H9 (cell line): ENCODE results near the gene LEKR1. TPM values are rescaled to one million over a fixed set of nuclear protein-coding genes. Genes with fewer than 3 reads are reported as not detected.

Experiments used
- DNase-seq: peaks from one replicate; pipeline ENCODE4 v3.0.0-alpha.2; 2017
- H2AFZ ChIP-seq: one replicate; pipeline ENCODE4 v1.6.1; 2013; ENCODE audit warnings: mild to moderate bottlenecking, low read length, control low read depth, moderate library complexity
- H2AK5ac ChIP-seq: 2 replicates; pipeline ENCODE4 v1.6.1; 2013; ENCODE audit warnings: low read length, control low read depth, mixed read lengths; ENCODE audit not compliant: insufficient read length
- H2BK120ac ChIP-seq: one replicate; pipeline ENCODE4 v1.6.1; 2013; ENCODE audit warnings: low read depth, mild to moderate bottlenecking, low read length, control low read depth, inconsistent platforms; ENCODE audit not compliant: poor library complexity, severe bottlenecking
- H2BK12ac ChIP-seq: 2 replicates; pipeline ENCODE4 v1.6.1; 2013; ENCODE audit warnings: low read length, control low read depth, mixed read lengths, low read depth; ENCODE audit not compliant: insufficient read length
- H2BK15ac ChIP-seq: 2 replicates; pipeline ENCODE4 v1.6.1; 2013; ENCODE audit warnings: low read depth, low read length, control low read depth
- H2BK20ac ChIP-seq: one replicate; pipeline ENCODE4 v1.6.1; 2013; ENCODE audit warnings: low read depth, mild to moderate bottlenecking, low read length, control low read depth, inconsistent platforms; ENCODE audit not compliant: poor library complexity, severe bottlenecking
- H2BK5ac ChIP-seq: 2 replicates; pipeline ENCODE4 v1.6.1; 2013; ENCODE audit warnings: low read length, control low read depth, mixed read lengths; ENCODE audit not compliant: insufficient read length
- H3K14ac ChIP-seq: 2 replicates; pipeline ENCODE4 v1.6.1; 2013; ENCODE audit warnings: low read length, control low read depth; ENCODE audit not compliant: insufficient read depth
- H3K18ac ChIP-seq: 2 replicates; pipeline ENCODE4 v1.6.1; 2013; ENCODE audit warnings: low read depth, mild to moderate bottlenecking, mixed read lengths, low read length, control low read depth; ENCODE audit not compliant: insufficient read length
- H3K23ac ChIP-seq: 2 replicates; pipeline ENCODE4 v1.6.1; 2013; ENCODE audit warnings: low read length, control low read depth, mixed read lengths, low read depth; ENCODE audit not compliant: insufficient read length
- H3K23me2 ChIP-seq: 2 replicates; pipeline ENCODE4 v1.6.1; 2013; ENCODE audit warnings: low read depth, mild to moderate bottlenecking, mixed read lengths, low read length, control low read depth; ENCODE audit not compliant: insufficient read length, poor library complexity, severe bottlenecking
- H3K27ac ChIP-seq: 2 replicates; pipeline ENCODE4 v1.5.1; 2013; ENCODE audit warnings: low read length, control low read depth, mixed read lengths, low read depth; ENCODE audit not compliant: insufficient read length
- H3K27me3 ChIP-seq: 2 replicates; pipeline ENCODE4 v1.6.1; 2013; ENCODE audit warnings: low read length, control low read depth, inconsistent platforms; ENCODE audit not compliant: insufficient read depth
- H3K4ac ChIP-seq: 2 replicates; pipeline ENCODE4 v1.6.1; 2013; ENCODE audit warnings: low read depth, mild to moderate bottlenecking, control low read depth, inconsistent platforms, low read length, moderate library complexity
- H3K4me1 ChIP-seq: 2 replicates; pipeline ENCODE4 v1.6.1; 2013; ENCODE audit warnings: low read length, control low read depth, inconsistent platforms; ENCODE audit not compliant: insufficient read depth
- H3K4me2 ChIP-seq: 2 replicates; pipeline ENCODE4 v1.6.1; 2013; ENCODE audit warnings: low read length, control low read depth, mixed read lengths; ENCODE audit not compliant: insufficient read length, insufficient read depth
- H3K56ac ChIP-seq: 2 replicates; pipeline ENCODE4 v1.6.1; 2013; ENCODE audit warnings: low read depth, mild to moderate bottlenecking, mixed read lengths, low read length, control low read depth; ENCODE audit not compliant: insufficient read length
- H3K79me1 ChIP-seq: 2 replicates; pipeline ENCODE4 v1.6.1; 2013; ENCODE audit warnings: low read depth, mild to moderate bottlenecking, moderate library complexity, low read length, control low read depth, inconsistent platforms; ENCODE audit not compliant: insufficient read depth, poor library complexity, severe bottlenecking
- H3K79me2 ChIP-seq: 2 replicates; pipeline ENCODE4 v1.6.1; 2013; ENCODE audit warnings: low read length, control low read depth, inconsistent platforms; ENCODE audit not compliant: insufficient read depth
- H3K9ac ChIP-seq: 2 replicates; pipeline ENCODE4 v1.6.1; 2013; ENCODE audit warnings: low read length, control low read depth, mixed read lengths; ENCODE audit not compliant: insufficient read length; ENCODE audit errors: extremely low read depth
- H3K9me3 ChIP-seq: one replicate; pipeline ENCODE4 v1.6.1; 2013; ENCODE audit warnings: low read depth, low read length, inconsistent platforms; ENCODE audit not compliant: control insufficient read depth
- H3T11ph ChIP-seq: one replicate; pipeline ENCODE4 v1.6.1; 2013; ENCODE audit warnings: mild to moderate bottlenecking, low read length, control low read depth, inconsistent platforms
- H4K20me1 ChIP-seq: one replicate; pipeline ENCODE4 v1.6.1; 2013; ENCODE audit not compliant: control insufficient read depth, insufficient read length, insufficient read depth
- H4K5ac ChIP-seq: 2 replicates; pipeline ENCODE4 v1.6.1; 2013; ENCODE audit warnings: low read depth, mild to moderate bottlenecking, mixed read lengths, low read length, control low read depth; ENCODE audit not compliant: insufficient read length
- H4K8ac ChIP-seq: replicated peaks from 2 replicates; pipeline ENCODE4 v1.6.1; 2013; ENCODE audit warnings: low read length, control low read depth, mixed read lengths, low read depth; ENCODE audit not compliant: insufficient read length
- H4K91ac ChIP-seq: 2 replicates; pipeline ENCODE4 v1.6.1; 2013; ENCODE audit warnings: low read depth, mild to moderate bottlenecking, moderate library complexity, mixed read lengths, low read length, control low read depth; ENCODE audit not compliant: insufficient read length
- H3K27ac Mint-ChIP-seq, 3 experiments: 2 replicates in 2 of 3; 3 replicates in 1 of 3; pipeline ENCODE4 v1.8.0; 2020 to 2021; ENCODE audit warnings: mixed read lengths in 3 of 3, mild to moderate bottlenecking in 1 of 3, moderate library complexity in 1 of 3
- H3K27me3 Mint-ChIP-seq: 2 replicates; pipeline ENCODE4 v1.8.0; 2021; ENCODE audit warnings: low read depth, mild to moderate bottlenecking, moderate library complexity, mixed read lengths
- H3K36me3 Mint-ChIP-seq, 3 experiments: 2 replicates in 2 of 3; 3 replicates in 1 of 3; pipeline ENCODE4 v1.8.0; 2020 to 2021; ENCODE audit warnings: low read depth in 3 of 3, mixed read lengths in 3 of 3; ENCODE audit not compliant: insufficient read depth in 1 of 3
- H3K4me1 Mint-ChIP-seq, 2 experiments: 2 replicates each; pipeline ENCODE4 v1.8.0; 2020; ENCODE audit warnings: mixed read lengths in 2 of 2
- H3K4me3 Mint-ChIP-seq, 2 experiments: 2 replicates in 1 of 2; 3 replicates in 1 of 2; pipeline ENCODE4 v1.8.0; 2020 to 2021; ENCODE audit warnings: mild to moderate bottlenecking in 2 of 2, mixed read lengths in 2 of 2, moderate library complexity in 1 of 2
- H3K9me3 Mint-ChIP-seq, 2 experiments: 2 replicates in 1 of 2; 3 replicates in 1 of 2; pipeline ENCODE4 v1.8.0; 2020; ENCODE audit warnings: mild to moderate bottlenecking in 2 of 2, mixed read lengths in 2 of 2, moderate library complexity in 1 of 2
- total RNA-seq: library from RNA; stranded (reverse); gene quantifications from 2 replicates; pipeline ENCODE4 v1.2.1, GENCODE V29; 2021
- TF ChIP-seq, protein P1 (sequence below): fragments of 200-600 bp; sonication (generic); conservative IDR thresholded peaks from 3 replicates; pipeline ENCODE4 v1.8.0; 2021; ENCODE audit warnings: antibody characterized with exemption, mild to moderate bottlenecking

The LEKR1 gene
- total RNA-seq, 1 experiment from 2014 or later = not detected

- H3K4me1 Mint-ChIP-seq = peaks cover 0 to 7% of the 10 kb centered on the region in 2 experiments; a peak in 2 of 4 replicates
Measured at GRCh38 chr3:156802821-156803606, 23.1 kb upstream of the LEKR1 start.

More at GRCh38 chr3:156802821-156803606, 23.1 kb upstream of the LEKR1 start:
- H2BK5ac ChIP-seq = no peak overlapping the region
- H2BK12ac ChIP-seq = no peak overlapping the region
- no peak overlapping the region for H3K18ac ChIP-seq
- no peaks in the 10 kb centered on the region for H3K27me3 ChIP-seq
- H4K8ac ChIP-seq = no peak overlapping the region
- H3K27ac Mint-ChIP-seq = no peak overlapping the region
- peaks cover 3% of the 10 kb centered on the region; the same call in 1 of the 2 replicates for H3K27me3 Mint-ChIP-seq
- H3K79me2 ChIP-seq = no peaks in the 10 kb centered on the region
- H3K27ac ChIP-seq = no peak overlapping the region
- no peak overlapping the region for H2BK120ac ChIP-seq
- H2BK20ac ChIP-seq = no peak overlapping the region
- no peaks in the 10 kb centered on the region for H4K20me1 ChIP-seq
- no peaks in the 10 kb centered on the region for H3K23me2 ChIP-seq
- no peak overlapping the region for H3K9ac ChIP-seq
- H2AK5ac ChIP-seq = no peak overlapping the region
- peaks cover 5 to 9% of the 10 kb centered on the region in 2 experiments; a peak in 4 of 5 replicates for H3K9me3 Mint-ChIP-seq
- H3K9me3 ChIP-seq = no peaks in the 10 kb centered on the region
- H3K79me1 ChIP-seq = no peaks in the 10 kb centered on the region
- H3K56ac ChIP-seq = no peak overlapping the region
- TF ChIP-seq, protein P1, sequence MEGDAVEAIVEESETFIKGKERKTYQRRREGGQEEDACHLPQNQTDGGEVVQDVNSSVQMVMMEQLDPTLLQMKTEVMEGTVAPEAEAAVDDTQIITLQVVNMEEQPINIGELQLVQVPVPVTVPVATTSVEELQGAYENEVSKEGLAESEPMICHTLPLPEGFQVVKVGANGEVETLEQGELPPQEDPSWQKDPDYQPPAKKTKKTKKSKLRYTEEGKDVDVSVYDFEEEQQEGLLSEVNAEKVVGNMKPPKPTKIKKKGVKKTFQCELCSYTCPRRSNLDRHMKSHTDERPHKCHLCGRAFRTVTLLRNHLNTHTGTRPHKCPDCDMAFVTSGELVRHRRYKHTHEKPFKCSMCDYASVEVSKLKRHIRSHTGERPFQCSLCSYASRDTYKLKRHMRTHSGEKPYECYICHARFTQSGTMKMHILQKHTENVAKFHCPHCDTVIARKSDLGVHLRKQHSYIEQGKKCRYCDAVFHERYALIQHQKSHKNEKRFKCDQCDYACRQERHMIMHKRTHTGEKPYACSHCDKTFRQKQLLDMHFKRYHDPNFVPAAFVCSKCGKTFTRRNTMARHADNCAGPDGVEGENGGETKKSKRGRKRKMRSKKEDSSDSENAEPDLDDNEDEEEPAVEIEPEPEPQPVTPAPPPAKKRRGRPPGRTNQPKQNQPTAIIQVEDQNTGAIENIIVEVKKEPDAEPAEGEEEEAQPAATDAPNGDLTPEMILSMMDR = no peak
- no peak overlapping the region for H3K23ac ChIP-seq
- no peak overlapping the region for H3T11ph ChIP-seq
- no peak overlapping the region for H3K4ac ChIP-seq
- H3K4me2 ChIP-seq = no peak overlapping the region
- H2AFZ ChIP-seq = no peak overlapping the region
- no peaks in the 10 kb centered on the region for H3K4me1 ChIP-seq
- no peak for DNase-seq
- no peak overlapping the region for H3K4me3 Mint-ChIP-seq
- peaks cover 0 to 20% (median 6%) of the 10 kb centered on the region in 3 experiments; a peak in 5 of 7 replicates for H3K36me3 Mint-ChIP-seq
- no peak overlapping the region for H4K5ac ChIP-seq
- H4K91ac ChIP-seq = no peak overlapping the region
- H2BK15ac ChIP-seq = no peak overlapping the region
- H3K14ac ChIP-seq = no peak overlapping the region
